ENCODE data around the gene MICAL3. TPM values are rescaled to one million over a fixed set of nuclear protein-coding genes. Genes with fewer than 3 reads are reported as not detected.

MICAL3 gene
- total and polyA plus RNA-seq, 9 of the 15 experiments (the other 6 are each of a cell fraction or from before 2014, with no cell fraction given) = 0.53 to 32.1 (median 12.3) TPM

- BruUV-seq (replicated peaks) = no TSS peak
- in situ Hi-C loops (cut with MboI) (no loop called here), intact Hi-C loops (cut with micrococcal nuclease) (no loop called here)
- no peak overlapping the region for H3K27ac ChIP-seq (ENCODE audit: extremely low read depth, low read depth, low read length)
- no peaks in the 10 kb centered on the region for H3K9me3 ChIP-seq (replicated peaks; ENCODE audit: control insufficient read depth, insufficient read depth, low read depth, low read length)
- DNase-seq (ENCODE audit: extremely low read depth in 1 of 4, low spot score in 3 of 4) = no peak
- H3K79me2 ChIP-seq (ENCODE audit: control insufficient read depth, insufficient read depth, low read length) = no peaks in the 10 kb centered on the region
- H3K36me3 ChIP-seq (ENCODE audit: control insufficient read depth, insufficient read depth, low read length) = peaks cover 17% of the 10 kb centered on the region
- 70% methylated on average over 16 of the region's 16 CpGs for WGBS (ENCODE audit: insufficient coverage, low coverage, missing lambda C conversion rate)
- FAIRE-seq = no peak
- ATAC-seq = no peak
- H3K27me3 ChIP-seq (ENCODE audit: control insufficient read depth in 2 of 2, insufficient read depth in 2 of 2, low read length in 2 of 2) = no peaks in the 10 kb centered on the region
- CTCF ChIA-PET (ENCODE audit: low intra/inter-chr PET ratio) = interaction anchor here (4.7 kb wide), 1 partner anchor 64 kb away, joined by 21 read pairs; no protein-coding TSS in a partner anchor
- no peak overlapping the region for H3K4me3 ChIP-seq
- peaks cover 4% of the 10 kb centered on the region for H3K9me1 ChIP-seq (ENCODE audit: control insufficient read depth, insufficient read depth, low read length)
- TF ChIP-seq, protein P1, sequence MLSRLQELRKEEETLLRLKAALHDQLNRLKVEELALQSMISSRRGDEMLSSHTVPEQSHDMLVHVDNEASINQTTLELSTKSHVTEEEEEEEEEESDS (CRISPR knock-in tag; IDR thresholded peaks at IDR 0.05) = no peak
- TF ChIP-seq, protein P2, sequence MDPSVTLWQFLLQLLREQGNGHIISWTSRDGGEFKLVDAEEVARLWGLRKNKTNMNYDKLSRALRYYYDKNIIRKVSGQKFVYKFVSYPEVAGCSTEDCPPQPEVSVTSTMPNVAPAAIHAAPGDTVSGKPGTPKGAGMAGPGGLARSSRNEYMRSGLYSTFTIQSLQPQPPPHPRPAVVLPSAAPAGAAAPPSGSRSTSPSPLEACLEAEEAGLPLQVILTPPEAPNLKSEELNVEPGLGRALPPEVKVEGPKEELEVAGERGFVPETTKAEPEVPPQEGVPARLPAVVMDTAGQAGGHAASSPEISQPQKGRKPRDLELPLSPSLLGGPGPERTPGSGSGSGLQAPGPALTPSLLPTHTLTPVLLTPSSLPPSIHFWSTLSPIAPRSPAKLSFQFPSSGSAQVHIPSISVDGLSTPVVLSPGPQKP (CRISPR knock-in tag; IDR thresholded peaks at IDR 0.05) = no peak
- TF ChIP-seq, protein P3, sequence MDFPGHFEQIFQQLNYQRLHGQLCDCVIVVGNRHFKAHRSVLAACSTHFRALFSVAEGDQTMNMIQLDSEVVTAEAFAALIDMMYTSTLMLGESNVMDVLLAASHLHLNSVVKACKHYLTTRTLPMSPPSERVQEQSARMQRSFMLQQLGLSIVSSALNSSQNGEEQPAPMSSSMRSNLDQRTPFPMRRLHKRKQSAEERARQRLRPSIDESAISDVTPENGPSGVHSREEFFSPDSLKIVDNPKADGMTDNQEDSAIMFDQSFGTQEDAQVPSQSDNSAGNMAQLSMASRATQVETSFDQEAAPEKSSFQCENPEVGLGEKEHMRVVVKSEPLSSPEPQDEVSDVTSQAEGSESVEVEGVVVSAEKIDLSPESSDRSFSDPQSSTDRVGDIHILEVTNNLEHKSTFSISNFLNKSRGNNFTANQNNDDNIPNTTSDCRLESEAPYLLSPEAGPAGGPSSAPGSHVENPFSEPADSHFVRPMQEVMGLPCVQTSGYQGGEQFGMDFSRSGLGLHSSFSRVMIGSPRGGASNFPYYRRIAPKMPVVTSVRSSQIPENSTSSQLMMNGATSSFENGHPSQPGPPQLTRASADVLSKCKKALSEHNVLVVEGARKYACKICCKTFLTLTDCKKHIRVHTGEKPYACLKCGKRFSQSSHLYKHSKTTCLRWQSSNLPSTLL (IDR thresholded peaks at IDR 0.05) = no peak
- TF ChIP-seq GTF2A2 (tag; IDR thresholded peaks at IDR 0.05) = no peak
- no peak for TF ChIP-seq FOSL1 (tag; conservative IDR thresholded peaks at IDR 0.05)
- TF ChIP-seq TSC22D4 (tag; IDR thresholded peaks at IDR 0.05) = no peak
- TF ChIP-seq TFAP4 (CRISPR knock-in tag; IDR thresholded peaks at IDR 0.05; ENCODE audit: borderline replicate concordance) = no peak
- TF ChIP-seq ZNF316 (IDR thresholded peaks at IDR 0.05) = no peak
- TF ChIP-seq POLR2A (conservative IDR thresholded peaks at IDR 0.05) = no peak
- H3K4me1 ChIP-seq (replicated peaks in 1 of 2; ENCODE audit: control insufficient read depth in 2 of 2, insufficient read depth in 2 of 2, low read length in 2 of 2) = peaks cover 0 to 17% of the 10 kb centered on the region in 2 experiments; a peak in 4 of 5 replicates
- H4K20me1 ChIP-seq (replicated peaks; ENCODE audit: control insufficient read depth, insufficient read depth, low read length) = peaks cover 10% of the 10 kb centered on the region; the same call in 1 of the 2 replicates
- no peak overlapping the region for H3K4me2 ChIP-seq (ENCODE audit: insufficient read depth, low read length)
- no peak overlapping the region for H3K9ac ChIP-seq (ENCODE audit: insufficient read depth in 1 of 2, low read depth in 2 of 2, low read length in 2 of 2)
- POLR2A ChIA-PET = interaction anchor here (1.7 kb wide), 1 partner anchor 8 kb away, joined by 10 read pairs; no protein-coding TSS in a partner anchor
- no peak overlapping the region for H2AFZ ChIP-seq (ENCODE audit: low read depth, low read length)
These were observed 196.9 kb downstream of the MICAL3 start for GRCh38 chr22:17827466-17827865.

All from K562 (cell line).